Left lung (tissue), 10 donors: ENCODE data around the gene ENOX1. TPM values are rescaled to one million over a fixed set of nuclear protein-coding genes. Genes with fewer than 3 reads are reported as not detected.

Experiments used
- ATAC-seq: fragments of 200-7000 bp; cut with Tn5 transposase; one replicate; pipeline ENCODE4 v1.9.1; 2020; ENCODE audit warnings: moderate library complexity
- DNase-seq, 4 donors: peaks; one replicate each; pipeline ENCODE4 v3.0.0-alpha.2; 2013 to 2020
- H3K27ac ChIP-seq, 2 donors: fragments of 200-600 bp; sonication (generic) in 1 of 2; one replicate each; pipeline versions ENCODE4 v1.5.0 to v1.8.0; 2020 to 2021
- H3K27me3 ChIP-seq, 2 donors: fragments of 200-600 bp; sonication (generic) in 1 of 2; one replicate each; pipeline versions ENCODE4 v1.5.0 to v1.8.0; 2020 to 2021
- H3K36me3 ChIP-seq, 2 donors: fragments of 200-600 bp; sonication (generic) in 1 of 2; one replicate each; pipeline versions ENCODE4 v1.5.0 to v1.8.0; 2020 to 2021
- H3K4me1 ChIP-seq, 2 donors: fragments of 200-600 bp; one replicate each; pipeline ENCODE4 v1.8.0; 2021
- H3K4me3 ChIP-seq, 2 donors: fragments of 200-600 bp; sonication (generic) in 1 of 2; one replicate each; pipeline versions ENCODE4 v1.5.0 to v1.8.0; 2020 to 2021; ENCODE audit warnings: mild to moderate bottlenecking in 1 of 2
- H3K9me3 ChIP-seq, 2 donors: fragments of 200-600 bp; sonication (generic) in 1 of 2; one replicate each; pipeline versions ENCODE4 v1.5.0 to v1.8.0; 2020 to 2021
- intact Hi-C, 2 donors: fragments of 100-400 bp; cut with DNase I; formaldehyde crosslinking; loops; one replicate each; pipeline versions ENCODE4 v1.11.2 to v1.14.2; 2022
- polyA plus RNA-seq, 6 donors: library from polyadenylated mRNA; unstranded; fragments of 120-200 nt; gene quantifications; one replicate each; pipeline ENCODE4 v1.2.1, GENCODE V29; 2013; ENCODE audit not compliant: insufficient read length in 6 of 6
- total RNA-seq, 2 donors: library from RNA; stranded (reverse); fragmentation: NEBNext Ultra II Directional; extraction: Animal tissue kit (Norgen Biotek cat#: 25700); gene quantifications; one replicate each; pipeline ENCODE4 v1.2.1, GENCODE V29; 2021
- TF ChIP-seq, protein P1 (sequence below), 2 donors: fragments of 200-600 bp; sonication (generic) in 1 of 2; IDR thresholded peaks; one replicate each; pipeline versions ENCODE4 v1.5.0 to v1.8.0; 2021; ENCODE audit warnings: antibody characterized with exemption in 2 of 2
- donor health status: DM: no; HTN: yes; CAD: no.
- donor health status: DM: no; HTN: no; CAD: no.

Gene ENOX1
- total and polyA plus RNA-seq, 8 donors: 1.5 to 9.0 (median 6.8) TPM

DNA sequence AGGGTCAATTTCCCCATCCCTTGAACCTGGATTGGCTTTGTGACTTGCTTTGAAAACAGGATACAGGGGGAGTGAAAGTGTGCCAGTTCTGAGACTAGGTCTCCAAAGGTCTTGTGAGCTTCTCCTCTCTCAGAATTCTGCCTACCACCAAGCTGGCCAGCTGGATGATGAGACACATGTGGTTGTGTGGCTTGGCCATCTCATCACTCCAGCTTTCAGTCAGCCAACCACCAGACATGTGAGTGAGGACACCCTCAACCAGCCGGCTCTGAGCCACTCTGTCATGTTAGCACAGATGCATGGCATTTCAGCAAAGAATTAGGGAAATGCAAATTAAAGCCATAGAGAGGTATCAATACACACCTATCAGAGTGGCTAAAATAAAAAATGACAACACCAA lies 29.5 kb downstream of the ENOX1 start:
- Histone ChIP-seq H3K36me3 (no peaks in the 10 kb centered on the region), H3K9me3 (no peaks in the 10 kb centered on the region), H3K4me1 (no peaks in the 10 kb centered on the region), H3K4me3 (no peak overlapping the region), H3K27ac (no peak overlapping the region), H3K27me3 (no peaks in the 10 kb centered on the region)
- TF ChIP-seq, protein P1, sequence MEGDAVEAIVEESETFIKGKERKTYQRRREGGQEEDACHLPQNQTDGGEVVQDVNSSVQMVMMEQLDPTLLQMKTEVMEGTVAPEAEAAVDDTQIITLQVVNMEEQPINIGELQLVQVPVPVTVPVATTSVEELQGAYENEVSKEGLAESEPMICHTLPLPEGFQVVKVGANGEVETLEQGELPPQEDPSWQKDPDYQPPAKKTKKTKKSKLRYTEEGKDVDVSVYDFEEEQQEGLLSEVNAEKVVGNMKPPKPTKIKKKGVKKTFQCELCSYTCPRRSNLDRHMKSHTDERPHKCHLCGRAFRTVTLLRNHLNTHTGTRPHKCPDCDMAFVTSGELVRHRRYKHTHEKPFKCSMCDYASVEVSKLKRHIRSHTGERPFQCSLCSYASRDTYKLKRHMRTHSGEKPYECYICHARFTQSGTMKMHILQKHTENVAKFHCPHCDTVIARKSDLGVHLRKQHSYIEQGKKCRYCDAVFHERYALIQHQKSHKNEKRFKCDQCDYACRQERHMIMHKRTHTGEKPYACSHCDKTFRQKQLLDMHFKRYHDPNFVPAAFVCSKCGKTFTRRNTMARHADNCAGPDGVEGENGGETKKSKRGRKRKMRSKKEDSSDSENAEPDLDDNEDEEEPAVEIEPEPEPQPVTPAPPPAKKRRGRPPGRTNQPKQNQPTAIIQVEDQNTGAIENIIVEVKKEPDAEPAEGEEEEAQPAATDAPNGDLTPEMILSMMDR (IDR thresholded peaks at IDR 0.05): no peak
- intact Hi-C loops: no loop called here
- DNase-seq (no peak), ATAC-seq (no peak)

DNA sequence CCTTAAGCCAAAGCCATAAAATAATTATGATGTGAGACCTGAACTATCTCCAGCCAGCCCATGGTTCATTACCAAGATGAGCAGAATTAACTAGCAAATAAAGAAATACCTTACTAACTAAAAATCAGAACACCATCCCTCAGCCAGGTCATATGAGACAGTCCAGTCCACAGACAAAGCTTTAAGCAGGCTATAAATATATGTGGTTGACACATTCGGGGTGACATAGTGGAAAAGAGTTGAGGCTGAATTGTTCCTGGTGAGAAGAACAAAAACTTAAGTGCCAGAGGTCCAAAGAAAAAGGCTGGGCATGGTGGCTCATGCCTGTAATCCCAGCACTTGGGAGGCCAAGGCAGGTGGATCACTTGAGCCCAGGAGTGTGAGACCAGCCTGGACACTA lies 30.9 kb downstream of the ENOX1 start:
- Histone ChIP-seq H3K27me3 (no peaks in the 10 kb centered on the region), H3K27ac (no peak overlapping the region), H3K4me1 (no peaks in the 10 kb centered on the region), H3K9me3 (no peaks in the 10 kb centered on the region), H3K36me3 (no peaks in the 10 kb centered on the region), H3K4me3 (no peak overlapping the region)
- no peak for ATAC-seq
- no peak for DNase-seq
- TF ChIP-seq, protein P1 (IDR thresholded peaks at IDR 0.05): no peak
- intact Hi-C loops: no loop called here

DNA sequence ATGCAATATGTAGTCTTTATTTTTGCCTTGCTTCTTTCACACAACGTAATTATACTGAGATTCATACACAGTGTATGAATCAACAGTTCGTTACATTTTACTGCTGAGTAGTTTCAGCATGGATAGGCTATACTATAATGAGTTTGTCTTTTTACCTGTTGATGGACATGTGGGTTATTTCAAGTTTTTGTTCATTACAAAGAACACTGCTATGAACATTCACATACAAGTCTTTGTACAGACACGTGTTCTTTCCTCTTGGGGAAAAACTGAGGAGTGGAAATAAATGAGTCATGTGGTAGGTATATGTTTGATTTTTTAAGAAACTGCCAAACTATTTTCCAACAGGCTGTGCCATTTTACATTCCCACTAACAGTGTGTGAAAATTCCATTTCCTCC lies 35.1 kb downstream of the ENOX1 start:
- TF ChIP-seq, protein P1 (IDR thresholded peaks at IDR 0.05): no peak
- no peak overlapping the region for H3K4me3 ChIP-seq
- intact Hi-C loops: no loop called here

DNA sequence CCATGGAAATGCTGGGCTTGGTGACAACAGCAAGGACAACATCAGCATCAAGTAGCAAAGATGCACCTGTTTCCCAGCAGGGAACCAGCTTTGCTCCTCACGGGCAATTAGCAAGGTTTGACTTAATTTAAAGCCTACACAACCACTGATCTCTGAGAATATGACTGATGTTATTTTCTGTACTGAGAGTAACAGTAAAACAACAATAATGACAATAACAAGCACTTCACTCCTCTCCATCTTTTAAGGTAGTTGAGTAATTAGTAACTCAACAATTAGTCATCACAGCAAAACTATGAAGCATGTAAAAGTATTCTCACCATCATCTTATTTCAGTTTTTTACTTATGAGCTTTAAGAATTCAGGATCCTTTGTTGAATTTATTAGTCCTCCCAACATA lies 37.3 kb downstream of the ENOX1 start:
- Histone ChIP-seq H3K27me3 (no peaks in the 10 kb centered on the region), H3K36me3 (no peaks in the 10 kb centered on the region), H3K27ac (no peak overlapping the region), H3K4me3 (no peak overlapping the region), H3K4me1 (no peaks in the 10 kb centered on the region), H3K9me3 (no peaks in the 10 kb centered on the region)
- no peak for ATAC-seq
- no peak for DNase-seq
- intact Hi-C loops: no loop called here
- TF ChIP-seq, protein P1 (IDR thresholded peaks at IDR 0.05): no peak

More for the DNA sequence above, 35.1 kb downstream of the ENOX1 start:
- ATAC-seq (no peak), DNase-seq (no peak)
- no peak overlapping the region for H3K27ac ChIP-seq
- H3K27me3 ChIP-seq: no peaks in the 10 kb centered on the region
- no peaks in the 10 kb centered on the region for H3K9me3 ChIP-seq
- no peaks in the 10 kb centered on the region for H3K36me3 ChIP-seq
- H3K4me1 ChIP-seq: no peaks in the 10 kb centered on the region

DNA sequence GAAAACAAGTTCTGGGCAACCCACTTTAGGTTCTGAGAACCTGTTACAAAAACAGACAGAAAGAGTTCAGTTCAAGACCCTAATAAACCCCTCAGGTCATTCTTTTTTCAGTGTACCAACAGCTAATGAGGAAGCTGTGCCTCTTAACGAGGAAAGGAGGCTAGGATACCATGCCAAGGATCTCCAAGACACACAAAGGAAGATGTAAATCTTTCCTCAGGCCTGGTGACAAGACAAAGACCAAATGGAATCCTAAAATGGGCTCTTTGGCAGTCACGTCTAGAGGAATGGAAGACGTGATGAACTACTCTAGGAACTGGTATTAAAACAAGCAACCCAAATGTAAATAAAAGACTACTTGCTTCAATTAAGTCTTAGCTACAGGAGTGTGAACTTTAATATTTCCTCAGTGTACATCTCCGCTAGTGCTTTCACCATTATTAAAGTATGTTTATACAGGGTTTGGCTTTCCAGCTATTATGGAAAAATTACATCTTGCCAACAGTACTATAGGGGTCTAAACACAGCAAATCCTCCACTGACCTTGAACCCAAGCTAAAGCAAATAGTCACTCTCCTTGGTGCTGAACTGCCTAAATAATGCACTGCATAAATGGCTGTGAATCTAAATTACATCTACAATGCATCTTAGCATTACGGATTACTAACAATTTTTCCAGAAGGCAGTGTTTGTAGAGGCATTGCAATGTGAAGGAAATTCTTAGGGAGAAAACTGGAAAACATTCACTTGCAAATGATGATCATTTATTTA lies 42.3 kb downstream of the ENOX1 start:
- Histone ChIP-seq H3K4me1 (no peaks in the 10 kb centered on the region), H3K9me3 (no peaks in the 10 kb centered on the region), H3K4me3 (no peak overlapping the region), H3K27me3 (no peaks in the 10 kb centered on the region), H3K27ac (no peak overlapping the region), H3K36me3 (no peaks in the 10 kb centered on the region)
- TF ChIP-seq, protein P1 (IDR thresholded peaks at IDR 0.05): no peak
- intact Hi-C loops: no loop called here
- ATAC-seq: no peak
- no peak for DNase-seq
